Stimulated activated naive CD8-positive, alpha-beta T cell treated with anti-CD3 and anti-CD28 coated beads, Interleukin-15, Interleukin-2, amounts not matched to agents 100 U/mL and 50 U/mL, for 24 hours (primary cell): ENCODE data around the gene B3GNT2.

Experiments
- ATAC-seq: fragments of 150-1000 bp; cut with Tn5 transposase; one replicate; pipeline ENCODE4 v1.10.0; 2021
- DNase-seq: peaks from one replicate; pipeline ENCODE4 v3.0.0; 2021

B3GNT2 gene

DNA sequence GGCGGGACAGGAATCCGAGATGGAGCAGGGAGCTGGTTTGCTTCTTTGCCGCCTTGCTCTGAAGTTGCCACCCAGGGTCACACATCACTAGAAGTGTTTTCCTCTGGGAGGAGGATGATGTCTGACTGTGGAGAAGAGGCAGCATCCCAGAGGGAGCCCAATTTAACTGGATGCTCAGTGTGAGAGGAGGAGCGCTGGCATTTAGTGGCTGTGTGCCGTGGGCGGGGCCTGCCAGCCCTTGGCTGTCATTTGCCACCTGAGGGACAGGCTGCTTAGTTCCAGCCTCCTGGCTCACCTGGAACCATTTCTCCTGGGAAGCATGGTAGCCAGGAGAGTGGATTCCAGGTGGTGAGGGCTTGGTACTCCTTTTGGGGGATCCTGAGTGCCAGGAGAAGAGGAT, 9.6 kb downstream of the B3GNT2 start:
- ATAC-seq, result no peak
- no peak for DNase-seq

DNA sequence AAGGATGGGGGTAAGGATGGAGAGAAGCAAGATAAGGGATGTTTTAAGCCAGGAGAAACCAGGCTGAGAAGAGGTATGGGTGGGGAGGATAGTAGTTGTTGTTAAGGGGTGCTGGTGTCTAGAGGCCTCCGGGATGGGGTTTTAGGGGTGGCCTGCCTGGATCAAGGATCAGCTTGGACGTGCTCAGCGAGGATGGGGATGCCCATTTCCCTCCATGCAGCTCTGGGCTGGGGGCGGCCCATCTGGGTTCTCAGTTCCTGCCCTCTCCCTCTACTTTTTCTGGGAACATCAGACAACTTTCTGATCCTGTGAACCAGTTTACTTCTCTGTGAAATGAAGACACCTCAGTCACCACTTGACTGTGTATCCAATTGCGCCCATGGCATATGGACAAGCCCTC, 10.1 kb downstream of the B3GNT2 start:
- ATAC-seq (no peak), DNase-seq (no peak)

DNA sequence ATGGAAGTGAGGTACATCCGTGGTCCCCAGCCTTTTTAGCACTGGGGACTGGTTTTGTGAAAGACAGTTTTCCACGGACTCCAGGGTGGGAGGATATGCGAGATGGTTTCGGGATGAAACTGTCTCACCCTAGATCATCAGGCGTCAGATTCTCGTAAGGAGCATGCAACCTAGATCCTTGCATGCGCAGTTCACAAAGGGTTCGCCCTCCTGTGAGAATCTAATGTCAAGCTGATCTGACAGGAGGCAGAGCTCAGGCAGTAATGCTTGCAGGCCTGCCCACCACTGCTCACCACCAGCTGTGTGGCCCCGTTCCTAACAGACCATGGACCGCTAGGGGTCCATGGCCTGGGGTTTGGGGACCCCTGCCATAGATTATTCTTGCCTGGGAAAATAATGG, 11.6 kb downstream of the B3GNT2 start:
- no peak for ATAC-seq
- DNase-seq, result no peak

DNA sequence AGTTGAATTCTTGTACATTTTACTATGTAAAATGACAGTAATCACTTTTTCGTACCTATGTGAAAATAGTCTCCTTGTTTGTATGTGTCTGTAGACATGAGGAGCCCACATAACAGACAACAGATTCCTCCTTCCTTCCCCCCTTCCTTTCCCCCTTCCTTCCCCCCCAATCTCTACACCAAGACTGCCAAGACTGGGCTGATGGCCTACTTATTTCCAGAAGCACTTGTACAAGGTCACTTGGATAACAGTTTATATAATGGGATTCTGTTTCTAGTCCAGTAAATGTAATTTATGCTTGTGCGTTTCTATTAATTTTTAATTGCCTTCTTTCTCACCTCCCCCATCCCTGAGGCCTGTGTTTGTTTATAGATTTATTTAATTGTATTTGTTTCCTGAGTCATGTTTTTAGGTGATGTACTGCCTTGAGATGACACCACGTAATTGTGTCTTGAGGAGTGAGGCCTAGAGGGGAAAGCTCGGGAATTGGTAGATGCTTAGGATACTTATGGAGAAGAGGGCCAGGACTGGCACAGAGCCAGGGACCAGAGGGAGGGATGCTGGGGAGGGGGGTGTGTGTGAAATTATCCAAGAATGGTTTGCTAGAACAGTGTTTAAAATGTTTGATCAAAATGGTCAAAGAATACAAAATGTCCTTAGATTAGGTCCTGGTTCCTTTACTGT, 12.3 kb downstream of the B3GNT2 start:
- ATAC-seq (no peak), DNase-seq (no peak)

DNA sequence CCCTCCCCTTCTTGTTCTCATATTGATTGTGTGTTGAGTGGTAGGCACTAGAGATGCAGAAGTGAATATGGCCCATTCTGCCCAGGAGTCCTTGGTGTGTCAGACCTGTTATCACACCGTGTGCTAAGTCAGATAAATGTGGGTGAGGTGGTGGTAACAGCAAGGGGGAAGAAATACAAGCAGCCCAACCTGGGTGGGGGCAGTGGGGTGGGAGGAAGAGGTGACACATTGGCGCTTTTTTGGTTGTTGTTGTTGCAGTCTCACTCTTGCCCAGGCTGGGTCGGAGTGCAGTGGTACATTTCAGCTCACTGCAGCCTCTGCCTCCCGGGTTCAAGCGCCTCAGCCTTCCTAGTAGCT, 12.8 kb downstream of the B3GNT2 start:
- peak; percentile 81 for ATAC-seq

DNA sequence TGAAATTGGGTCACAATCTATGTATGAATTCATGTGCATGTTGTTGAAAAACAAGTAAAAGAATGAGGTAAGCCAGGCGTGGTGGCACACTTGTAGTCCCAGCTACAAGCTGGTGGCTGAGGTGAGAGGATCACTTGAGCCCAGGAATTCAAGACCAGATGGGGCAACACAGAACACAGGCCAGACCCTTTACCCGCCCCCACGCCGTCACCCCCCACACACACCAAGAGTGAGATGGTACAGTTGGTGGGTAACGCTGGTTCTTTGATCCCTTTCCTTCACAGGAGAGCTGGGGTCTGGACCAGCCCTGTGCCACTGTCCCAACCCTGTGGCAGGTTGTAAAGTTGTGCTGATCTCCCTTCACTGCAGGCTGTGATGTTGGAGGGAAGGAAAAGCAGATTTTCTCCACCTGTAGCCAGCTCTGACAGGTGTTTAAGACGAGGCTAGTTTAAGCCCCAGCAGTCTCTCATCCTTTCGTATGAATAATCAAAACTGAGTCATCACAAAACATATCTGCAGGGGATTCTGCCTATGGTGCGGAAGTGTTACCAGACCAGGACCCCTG, 13.6 kb downstream of the B3GNT2 start:
- no peak for DNase-seq
- no peak for ATAC-seq

More for the DNA sequence above, 12.8 kb downstream of the B3GNT2 start:
- DNase-seq, result peak; percentile 49

DNA sequence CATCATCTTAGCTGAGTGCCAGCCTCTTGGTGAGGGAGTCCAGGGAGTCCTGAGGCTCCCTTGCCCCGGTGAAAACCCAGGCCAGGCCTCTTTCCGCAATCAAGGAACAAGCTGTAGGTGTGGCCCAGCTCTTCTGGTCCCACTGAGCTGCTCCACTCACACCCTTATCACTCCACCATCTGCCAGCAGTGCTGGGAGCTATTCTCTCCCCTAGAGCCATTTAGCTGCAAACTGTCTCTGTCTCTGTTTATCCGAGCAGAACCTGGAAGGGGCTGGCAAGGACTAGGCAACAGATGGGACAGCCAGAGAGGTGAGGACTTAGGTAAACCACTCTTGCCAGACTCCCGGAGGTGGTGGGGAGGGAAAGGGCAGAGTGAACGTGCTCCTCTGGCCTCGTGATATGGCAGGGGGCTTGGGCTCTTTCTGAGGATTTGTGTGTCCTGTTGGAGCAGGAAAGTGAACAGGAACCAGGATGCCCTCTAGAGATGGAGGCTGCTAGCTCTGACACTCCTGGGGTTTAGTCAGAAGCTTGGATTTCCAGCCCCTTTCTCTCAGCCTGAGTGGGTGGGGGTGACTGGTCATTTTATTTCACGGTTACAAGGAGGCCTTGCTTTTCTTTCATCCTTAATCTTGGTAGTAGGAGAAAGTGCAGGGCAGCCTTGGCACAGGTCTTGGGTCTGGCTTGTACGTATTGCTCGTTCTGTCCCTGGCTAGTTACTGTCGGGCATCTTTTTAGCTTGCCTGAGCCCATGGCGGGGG, 19.6 kb downstream of the B3GNT2 start:
- DNase-seq (no peak), ATAC-seq (no peak)

DNA sequence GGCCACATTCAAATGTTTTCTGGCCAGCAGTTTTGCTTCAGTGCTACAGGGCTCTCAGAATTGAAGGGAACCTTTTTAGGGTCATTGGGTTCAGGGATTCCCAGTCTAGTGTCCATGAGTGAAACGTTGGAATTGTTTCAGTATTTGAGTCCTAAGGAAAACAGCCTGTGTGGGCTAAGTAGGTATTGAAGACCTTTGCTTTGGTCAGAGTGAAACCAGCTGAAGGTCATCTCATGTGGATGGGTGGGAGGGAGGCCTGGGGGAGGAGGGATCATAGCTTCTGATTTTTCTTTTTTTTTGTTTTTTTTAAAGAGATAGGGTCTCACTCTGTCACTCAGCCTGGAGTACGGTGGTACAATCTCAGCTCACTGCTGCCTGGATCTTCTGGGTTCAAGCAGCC, 20.2 kb downstream of the B3GNT2 start:
- ATAC-seq (no peak), DNase-seq (no peak)

DNA sequence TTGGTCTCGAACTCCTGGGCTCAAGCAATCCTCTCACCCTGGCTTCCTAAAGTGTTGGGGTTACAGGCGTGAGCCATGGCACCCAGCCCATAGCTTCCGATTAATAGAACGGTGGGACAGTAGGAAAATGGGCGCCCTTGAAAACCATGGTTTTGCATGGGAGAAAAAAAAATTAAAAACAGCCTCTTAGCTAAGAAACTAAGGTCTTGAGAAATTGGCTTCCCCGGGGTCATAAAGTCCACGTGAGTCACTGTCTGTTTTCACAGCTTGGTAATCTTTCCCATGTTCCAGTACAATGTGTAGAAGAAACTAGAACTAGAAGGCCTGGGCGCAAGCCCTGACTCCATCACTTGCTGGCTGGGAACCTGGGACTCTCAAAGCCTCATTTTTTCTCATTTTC, 20.7 kb downstream of the B3GNT2 start:
- ATAC-seq (peak; percentile 62), DNase-seq (no peak)

DNA sequence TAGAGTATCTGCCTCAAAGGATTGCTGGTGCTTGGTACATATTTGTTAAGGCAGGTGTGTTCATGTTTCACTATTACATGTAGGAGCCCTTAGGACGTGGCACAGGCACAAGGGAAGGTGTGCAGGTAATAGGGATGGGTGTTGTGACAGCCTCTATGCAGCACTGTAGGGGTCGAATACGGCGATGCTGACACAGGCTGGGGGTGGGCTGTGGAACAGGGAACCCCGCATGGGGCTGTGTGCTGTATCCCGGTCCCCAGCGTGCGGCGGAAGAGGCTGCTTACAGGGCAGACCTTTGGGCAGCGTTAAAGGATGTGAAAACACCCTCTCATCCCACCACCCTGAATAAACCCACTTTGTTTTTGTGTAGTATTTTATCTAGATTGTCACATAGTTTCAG, 21.5 kb downstream of the B3GNT2 start:
- no peak for ATAC-seq
- no peak for DNase-seq

DNA sequence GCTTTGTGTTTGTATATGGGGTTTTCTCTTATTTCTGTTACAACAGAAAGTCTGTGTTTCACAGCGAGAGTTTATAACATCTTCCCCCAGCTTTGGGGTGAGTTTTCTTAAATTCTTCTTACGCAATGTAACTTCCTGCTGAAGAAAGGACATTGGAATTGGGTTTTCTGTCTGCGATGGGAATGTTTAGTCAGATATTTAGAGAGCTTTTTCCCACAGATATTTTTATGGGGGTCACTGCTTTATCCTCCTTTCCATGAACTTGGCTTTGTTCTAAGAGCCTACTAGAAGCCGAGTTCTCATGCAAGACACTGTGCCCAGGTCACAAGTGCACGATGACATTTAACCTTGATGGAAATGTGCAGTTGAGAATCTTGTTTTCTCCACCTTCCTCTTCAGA, 22.1 kb downstream of the B3GNT2 start:
- ATAC-seq (no peak), DNase-seq (no peak)

DNA sequence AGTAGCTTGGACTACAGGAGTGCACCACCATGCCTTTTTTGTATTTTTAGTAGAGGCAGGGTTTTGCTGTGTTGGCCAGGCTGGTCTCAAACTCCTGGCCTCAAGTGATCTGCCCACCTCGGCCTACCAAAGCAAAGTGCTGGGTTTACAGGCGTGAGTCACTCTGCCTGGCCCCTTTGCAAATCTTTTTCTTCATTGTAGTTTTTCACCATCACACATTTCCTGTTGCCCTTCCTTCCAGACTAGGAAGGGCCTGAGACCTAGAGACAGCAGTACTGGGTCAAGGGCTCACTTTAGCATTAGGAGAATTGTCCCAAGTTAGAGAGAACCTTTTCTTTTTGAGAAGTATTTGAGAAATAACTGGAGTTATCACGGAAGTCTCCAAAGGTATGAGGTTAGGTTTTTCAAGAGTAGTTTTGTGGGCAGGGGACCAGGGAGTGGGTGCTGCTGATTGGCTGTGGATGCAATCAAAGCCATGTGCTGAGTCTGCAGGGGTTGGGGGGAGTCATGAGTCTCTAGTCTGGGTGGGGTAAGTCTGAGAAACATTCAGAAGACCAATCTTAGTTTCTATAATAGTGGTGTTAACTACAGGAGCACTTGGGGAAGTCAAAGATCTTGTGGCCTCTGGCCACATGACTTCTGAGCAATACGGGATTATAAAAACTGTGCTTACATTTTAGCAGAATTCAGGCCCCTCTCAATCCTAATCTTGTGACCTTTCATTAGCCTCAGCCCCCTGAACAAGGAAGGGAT, 23.7 kb downstream of the B3GNT2 start:
- DNase-seq (no peak), ATAC-seq (peak; percentile 42)

DNA sequence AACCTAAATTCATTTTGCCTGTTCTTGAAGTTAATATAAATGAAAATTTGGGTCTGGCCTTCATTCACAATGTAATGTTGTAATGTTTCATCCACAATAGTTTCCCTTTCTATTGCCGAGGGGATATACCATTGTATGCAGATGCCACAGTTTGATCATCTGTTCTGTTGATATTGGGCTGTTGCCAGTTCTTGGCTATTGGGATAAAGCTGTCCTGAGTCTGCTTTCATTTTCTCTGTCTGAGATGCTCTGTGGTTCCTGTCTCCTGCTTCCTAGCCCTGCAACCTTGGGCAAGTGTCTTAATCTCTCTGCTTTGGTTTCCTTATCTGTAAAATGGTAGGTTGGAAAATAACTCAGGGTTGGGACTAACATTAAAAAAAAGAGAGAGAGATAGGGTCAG, 25.2 kb downstream of the B3GNT2 start:
- no peak for DNase-seq

DNA sequence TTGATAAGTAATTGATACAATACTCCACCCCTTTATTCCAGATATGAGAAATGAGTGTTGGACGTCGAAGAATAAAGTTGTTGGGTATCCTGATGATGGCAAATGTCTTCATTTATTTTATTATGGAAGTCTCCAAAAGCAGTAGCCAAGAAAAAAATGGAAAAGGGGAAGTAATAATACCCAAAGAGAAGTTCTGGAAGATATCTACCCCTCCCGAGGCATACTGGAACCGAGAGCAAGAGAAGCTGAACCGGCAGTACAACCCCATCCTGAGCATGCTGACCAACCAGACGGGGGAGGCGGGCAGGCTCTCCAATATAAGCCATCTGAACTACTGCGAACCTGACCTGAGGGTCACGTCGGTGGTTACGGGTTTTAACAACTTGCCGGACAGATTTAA, 26.3 kb downstream of the B3GNT2 start:
- DNase-seq (no peak), ATAC-seq (no peak)

More for the DNA sequence above, 25.2 kb downstream of the B3GNT2 start:
- ATAC-seq, result no peak

DNA sequence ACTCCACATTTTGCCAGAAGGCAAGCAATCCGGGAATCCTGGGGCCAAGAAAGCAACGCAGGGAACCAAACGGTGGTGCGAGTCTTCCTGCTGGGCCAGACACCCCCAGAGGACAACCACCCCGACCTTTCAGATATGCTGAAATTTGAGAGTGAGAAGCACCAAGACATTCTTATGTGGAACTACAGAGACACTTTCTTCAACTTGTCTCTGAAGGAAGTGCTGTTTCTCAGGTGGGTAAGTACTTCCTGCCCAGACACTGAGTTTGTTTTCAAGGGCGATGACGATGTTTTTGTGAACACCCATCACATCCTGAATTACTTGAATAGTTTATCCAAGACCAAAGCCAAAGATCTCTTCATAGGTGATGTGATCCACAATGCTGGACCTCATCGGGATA, 26.8 kb downstream of the B3GNT2 start:
- ATAC-seq, result no peak
- no peak for DNase-seq

DNA sequence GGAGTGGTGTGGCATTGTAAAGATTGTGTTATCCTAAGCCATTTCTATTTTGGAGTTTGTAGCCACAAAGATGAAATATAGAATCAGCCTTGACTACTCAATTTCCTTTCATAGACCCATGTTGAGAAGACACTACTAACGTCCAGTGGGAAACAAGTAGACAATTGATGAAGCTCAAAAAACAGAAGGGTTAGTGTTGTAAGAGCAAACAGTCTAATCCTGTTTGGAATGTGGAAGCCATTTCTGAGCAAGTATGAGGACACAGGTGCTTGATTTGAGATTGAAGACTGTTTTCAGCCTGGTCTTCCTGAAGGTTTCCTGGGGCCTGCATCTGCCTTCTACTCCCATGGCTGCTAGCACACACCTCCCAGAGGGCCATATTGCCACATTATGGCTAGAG, 29.1 kb downstream of the B3GNT2 start:
- no peak for DNase-seq
- ATAC-seq, result no peak

DNA sequence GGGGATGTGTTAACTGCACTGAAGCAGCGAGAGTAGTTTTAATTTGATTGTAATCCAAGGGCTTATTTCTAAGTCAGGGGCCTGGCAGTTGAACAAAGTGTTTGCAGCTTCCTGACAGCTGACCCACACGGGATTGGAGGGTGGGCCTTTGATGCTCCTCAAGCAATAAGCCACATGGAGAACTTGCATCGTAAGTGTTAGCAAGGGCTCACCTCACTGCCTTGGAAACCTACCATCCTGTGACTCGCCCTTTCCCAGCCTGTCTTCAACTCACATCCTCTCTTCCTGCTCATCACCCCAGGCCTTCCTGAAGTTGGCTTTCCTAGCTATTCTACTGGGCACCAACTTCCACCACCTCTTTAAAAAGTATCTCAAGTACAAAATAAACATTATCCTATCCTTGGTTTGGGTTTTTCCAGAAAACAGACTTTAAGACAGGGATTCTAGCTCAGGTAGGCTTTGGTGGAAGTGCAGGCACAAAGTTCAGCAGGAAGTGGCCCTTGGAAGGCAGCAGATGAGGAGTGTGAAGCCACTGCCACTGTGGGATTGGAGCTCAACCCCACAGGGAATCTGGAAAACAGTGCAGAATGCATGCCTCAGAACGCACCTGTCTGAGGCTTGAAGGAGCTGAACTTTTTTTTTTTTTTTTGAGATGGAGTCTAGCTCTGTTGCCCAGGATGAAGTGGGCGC, 31.6 kb downstream of the B3GNT2 start:
- no peak for DNase-seq
- peak; percentile 58 for ATAC-seq

DNA sequence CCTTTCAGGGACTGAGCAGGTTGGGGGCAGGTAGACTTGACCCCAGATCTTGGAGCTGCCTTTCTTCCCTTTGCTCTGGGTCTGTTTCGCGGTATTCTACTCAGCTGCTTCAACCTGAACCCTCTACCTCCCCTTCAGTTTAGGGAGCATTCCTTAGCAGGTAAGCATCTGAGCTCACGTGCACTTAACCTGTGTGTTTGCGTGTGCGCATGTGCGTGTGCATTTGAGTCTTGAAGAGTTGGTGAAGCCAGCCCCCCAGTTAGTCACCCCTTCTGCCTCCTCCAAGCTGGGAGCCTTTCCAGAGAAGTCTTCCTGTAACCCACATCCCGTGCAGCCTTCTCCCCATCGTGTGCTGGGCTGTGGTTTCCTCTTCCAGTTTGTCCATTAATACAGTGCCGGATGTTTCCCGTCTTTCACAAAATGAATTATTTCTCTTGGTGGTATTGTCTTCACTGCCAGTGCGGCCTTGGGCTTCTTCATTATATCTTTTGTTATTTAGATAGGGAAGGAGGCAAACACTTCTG, 33.2 kb downstream of the B3GNT2 start:
- DNase-seq (no peak), ATAC-seq (no peak)

DNA sequence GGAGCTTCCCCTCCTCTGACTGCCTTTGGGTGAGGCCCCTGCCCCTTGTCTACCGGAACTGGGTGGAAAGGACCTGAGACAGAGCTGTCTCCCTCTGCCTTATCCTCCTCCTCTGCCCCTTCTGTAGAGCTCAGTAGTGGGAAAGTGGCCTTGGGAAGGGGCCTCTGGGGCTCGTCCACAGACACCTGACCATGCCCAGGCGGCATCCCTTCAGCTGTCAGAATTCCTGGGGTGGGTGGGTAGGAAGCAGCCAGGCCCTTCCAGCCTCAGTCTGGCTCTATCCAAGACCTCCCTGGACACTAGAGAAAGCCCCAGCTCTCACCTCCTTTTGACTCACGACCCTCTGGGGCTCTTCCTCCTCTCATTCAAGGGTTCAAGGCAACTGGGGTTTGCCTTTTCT, 35.6 kb downstream of the B3GNT2 start:
- no peak for ATAC-seq
- DNase-seq, result no peak

DNA sequence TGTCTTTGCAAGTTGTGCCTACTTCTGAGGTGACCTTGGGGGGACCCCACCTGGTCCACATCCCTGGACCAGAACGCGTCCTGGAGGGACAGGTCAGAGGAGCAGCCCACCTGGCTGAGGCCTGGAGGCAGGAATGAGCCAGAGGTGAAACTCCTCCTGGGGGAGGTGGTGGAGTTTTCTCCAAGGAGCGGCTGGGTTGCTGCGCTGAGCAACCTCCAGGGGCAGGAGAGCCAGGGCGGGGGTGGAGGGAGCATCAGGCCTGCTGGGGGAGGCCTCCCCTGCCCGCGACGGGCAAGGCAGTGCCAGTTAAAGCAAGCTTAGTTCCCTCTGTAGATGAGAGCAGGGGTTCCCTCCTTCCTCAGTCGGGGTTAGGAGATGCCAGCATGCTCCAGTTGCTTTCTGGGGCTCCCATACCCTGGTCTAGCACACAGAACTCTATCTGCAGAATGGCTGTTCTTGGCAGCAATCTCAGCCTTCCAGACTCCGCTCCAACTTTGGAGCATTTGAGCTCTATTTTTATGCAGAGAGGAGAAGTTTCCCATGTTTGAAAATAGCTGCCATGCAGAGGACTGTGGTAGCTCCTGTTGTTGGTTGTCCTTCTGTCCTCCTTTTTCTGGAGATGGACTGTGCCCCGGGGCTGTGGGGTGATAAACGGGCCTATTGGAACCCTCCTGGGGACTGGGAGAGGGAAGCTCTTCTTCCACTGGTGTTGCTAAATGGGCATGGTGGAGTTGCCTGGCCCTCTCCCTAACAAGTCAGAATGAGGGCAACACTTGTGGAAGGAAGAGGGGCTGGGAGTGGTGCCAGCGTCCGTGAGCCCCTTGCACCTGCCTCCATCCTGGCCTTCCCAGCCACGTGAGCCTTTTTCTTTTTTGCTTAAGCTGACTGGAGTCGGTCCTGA, 39.1 kb downstream of the B3GNT2 start:
- no peak for ATAC-seq
- no peak for DNase-seq

DNA sequence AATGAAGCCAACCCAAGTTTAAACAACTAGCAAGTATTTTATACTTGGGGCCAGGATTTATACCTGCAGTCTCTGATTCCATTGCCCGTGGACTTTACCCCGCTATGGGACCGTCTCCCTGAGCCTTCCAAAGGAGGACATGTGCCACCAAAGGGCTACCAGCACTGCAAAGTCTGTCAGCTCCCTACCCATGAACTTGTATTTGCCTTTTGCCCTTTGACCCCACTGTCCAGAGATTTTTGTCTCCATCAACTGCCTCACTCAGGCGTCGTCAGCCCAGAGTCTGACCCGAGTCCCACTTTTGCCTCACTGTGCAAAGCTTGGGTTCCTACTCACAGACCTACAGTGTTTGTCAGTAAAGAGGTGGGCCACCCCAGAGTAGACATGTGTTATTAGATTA, 40.6 kb downstream of the B3GNT2 start:
- DNase-seq, result no peak
- no peak for ATAC-seq
